Nephron progenitor cell (in vitro differentiated cells): ENCODE measurements around the gene CNTNAP2.

Source experiments
- DNase-seq: peaks from one replicate; pipeline ENCODE4 v3.0.0; 2021
- H3K27ac Mint-ChIP-seq: 2 replicates; pipeline ENCODE4 v1.8.0; 2021; ENCODE audit warnings: mild to moderate bottlenecking, moderate library complexity, mixed read lengths
- H3K27me3 Mint-ChIP-seq: 2 replicates; pipeline ENCODE4 v1.8.0; 2021; ENCODE audit warnings: mild to moderate bottlenecking, low read depth, mixed read lengths; ENCODE audit not compliant: poor library complexity
- H3K36me3 Mint-ChIP-seq: 2 replicates; pipeline ENCODE4 v1.8.0; 2021; ENCODE audit warnings: low read depth, mixed read lengths
- H3K4me1 Mint-ChIP-seq: 2 replicates; pipeline ENCODE4 v1.8.0; 2021; ENCODE audit warnings: mixed read lengths
- H3K4me3 Mint-ChIP-seq: 2 replicates; pipeline ENCODE4 v1.8.0; 2021; ENCODE audit warnings: mild to moderate bottlenecking, moderate library complexity, mixed read lengths
- H3K9me3 Mint-ChIP-seq: 2 replicates; pipeline ENCODE4 v1.8.0; 2021; ENCODE audit warnings: mild to moderate bottlenecking, moderate library complexity, mixed read lengths
- TF ChIP-seq, protein P1 (sequence below): fragments of 200-600 bp; sonication (generic); IDR thresholded peaks from 2 replicates; pipeline ENCODE4 v1.5.0; 2021; ENCODE audit warnings: antibody characterized with exemption

Gene CNTNAP2

DNA sequence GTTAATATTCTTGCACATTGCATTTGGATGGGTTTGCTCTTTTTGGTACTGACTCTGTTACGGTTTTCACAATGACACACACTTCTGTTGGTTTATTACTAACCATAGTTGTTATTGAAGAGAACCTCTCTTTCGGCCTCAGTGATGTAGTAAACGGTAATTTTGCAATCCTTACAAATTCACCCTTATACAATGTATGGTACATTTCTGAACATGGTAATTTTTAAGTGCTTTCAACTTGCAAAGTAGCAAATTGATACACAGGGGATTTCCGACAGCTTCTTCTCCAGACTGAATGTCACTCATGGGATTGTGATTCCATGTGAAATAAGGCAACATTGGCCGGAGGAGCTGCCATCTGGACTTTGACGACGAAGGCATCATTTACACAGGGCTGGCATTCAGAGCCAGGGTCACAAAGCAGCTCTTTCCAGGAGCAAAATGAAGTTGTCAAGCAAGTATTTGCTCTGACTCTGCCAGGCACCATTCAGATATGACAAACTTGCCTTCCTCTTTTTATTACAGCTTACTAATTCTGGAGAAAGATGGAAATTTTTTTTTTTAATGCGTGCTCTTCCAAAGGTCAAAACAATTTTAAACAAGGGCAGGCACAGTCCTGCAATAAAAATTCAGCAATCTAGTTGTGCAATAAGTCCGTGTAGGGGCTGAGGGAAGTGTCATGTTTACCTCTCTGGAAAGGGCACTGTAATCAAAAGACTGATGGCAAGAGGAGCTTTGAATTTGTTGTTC, 1762.5 kb downstream of the CNTNAP2 start:
- peaks cover 21% of the 10 kb centered on the region for H3K4me1 Mint-ChIP-seq
- no peak overlapping the region for H3K4me3 Mint-ChIP-seq
- peaks cover 8% of the 10 kb centered on the region for H3K27me3 Mint-ChIP-seq
- TF ChIP-seq, protein P1, sequence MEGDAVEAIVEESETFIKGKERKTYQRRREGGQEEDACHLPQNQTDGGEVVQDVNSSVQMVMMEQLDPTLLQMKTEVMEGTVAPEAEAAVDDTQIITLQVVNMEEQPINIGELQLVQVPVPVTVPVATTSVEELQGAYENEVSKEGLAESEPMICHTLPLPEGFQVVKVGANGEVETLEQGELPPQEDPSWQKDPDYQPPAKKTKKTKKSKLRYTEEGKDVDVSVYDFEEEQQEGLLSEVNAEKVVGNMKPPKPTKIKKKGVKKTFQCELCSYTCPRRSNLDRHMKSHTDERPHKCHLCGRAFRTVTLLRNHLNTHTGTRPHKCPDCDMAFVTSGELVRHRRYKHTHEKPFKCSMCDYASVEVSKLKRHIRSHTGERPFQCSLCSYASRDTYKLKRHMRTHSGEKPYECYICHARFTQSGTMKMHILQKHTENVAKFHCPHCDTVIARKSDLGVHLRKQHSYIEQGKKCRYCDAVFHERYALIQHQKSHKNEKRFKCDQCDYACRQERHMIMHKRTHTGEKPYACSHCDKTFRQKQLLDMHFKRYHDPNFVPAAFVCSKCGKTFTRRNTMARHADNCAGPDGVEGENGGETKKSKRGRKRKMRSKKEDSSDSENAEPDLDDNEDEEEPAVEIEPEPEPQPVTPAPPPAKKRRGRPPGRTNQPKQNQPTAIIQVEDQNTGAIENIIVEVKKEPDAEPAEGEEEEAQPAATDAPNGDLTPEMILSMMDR: no peak
- DNase-seq: no peak
- H3K36me3 Mint-ChIP-seq: no peaks in the 10 kb centered on the region
- no peak overlapping the region for H3K27ac Mint-ChIP-seq
- peaks cover 7% of the 10 kb centered on the region for H3K9me3 Mint-ChIP-seq

DNA sequence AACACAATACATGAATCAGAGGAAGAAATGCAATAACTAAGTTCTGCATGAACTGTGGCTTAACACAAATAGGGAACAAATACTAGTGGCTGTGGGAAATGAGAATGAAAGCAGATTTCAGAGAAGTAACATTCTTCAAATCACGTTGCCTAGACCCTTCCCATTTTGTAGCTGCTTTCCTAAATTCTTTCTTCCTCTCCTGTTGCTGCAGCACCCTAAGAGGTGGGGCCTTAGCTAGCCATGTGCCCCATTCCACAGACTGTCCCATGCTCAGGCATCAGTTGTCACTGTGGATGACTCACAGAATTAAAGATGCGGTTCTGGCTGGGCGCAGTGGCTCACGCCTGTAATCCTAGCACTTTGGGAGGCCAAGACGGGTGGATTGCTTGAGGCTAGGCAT, 1769.3 kb downstream of the CNTNAP2 start:
- TF ChIP-seq, protein P1: no peak
- H3K27ac Mint-ChIP-seq: no peak overlapping the region
- no peak for DNase-seq
- no peak overlapping the region for H3K4me3 Mint-ChIP-seq
- no peaks in the 10 kb centered on the region for H3K36me3 Mint-ChIP-seq
- H3K9me3 Mint-ChIP-seq: no peaks in the 10 kb centered on the region
- H3K27me3 Mint-ChIP-seq: no peaks in the 10 kb centered on the region
- no peaks in the 10 kb centered on the region for H3K4me1 Mint-ChIP-seq

DNA sequence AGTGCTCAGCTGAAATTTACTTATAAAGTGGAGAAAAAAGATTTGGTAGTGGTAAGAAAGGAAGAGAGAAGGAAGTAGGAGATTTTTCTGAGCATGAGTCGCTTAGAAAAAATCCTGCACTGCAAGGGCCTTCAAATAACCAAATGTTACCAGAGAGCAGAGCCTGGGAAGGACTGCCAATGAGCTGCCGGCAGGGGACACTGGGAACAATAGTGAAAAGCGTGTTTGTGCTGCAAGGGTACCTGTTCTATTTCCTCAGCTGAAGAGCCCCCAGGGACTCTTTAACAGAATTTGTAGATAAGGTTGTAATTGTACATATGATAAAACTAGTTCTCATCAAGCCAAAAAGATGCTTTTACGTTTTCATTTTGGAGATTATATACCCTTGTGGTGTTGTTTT, 1777.7 kb downstream of the CNTNAP2 start:
- peaks cover 7% of the 10 kb centered on the region for H3K27me3 Mint-ChIP-seq
- H3K36me3 Mint-ChIP-seq: no peaks in the 10 kb centered on the region
- H3K4me1 Mint-ChIP-seq: peaks cover 5% of the 10 kb centered on the region
- no peak overlapping the region for H3K4me3 Mint-ChIP-seq
- no peaks in the 10 kb centered on the region for H3K9me3 Mint-ChIP-seq
- no peak for DNase-seq
- H3K27ac Mint-ChIP-seq: no peak overlapping the region
- TF ChIP-seq, protein P1: no peak

DNA sequence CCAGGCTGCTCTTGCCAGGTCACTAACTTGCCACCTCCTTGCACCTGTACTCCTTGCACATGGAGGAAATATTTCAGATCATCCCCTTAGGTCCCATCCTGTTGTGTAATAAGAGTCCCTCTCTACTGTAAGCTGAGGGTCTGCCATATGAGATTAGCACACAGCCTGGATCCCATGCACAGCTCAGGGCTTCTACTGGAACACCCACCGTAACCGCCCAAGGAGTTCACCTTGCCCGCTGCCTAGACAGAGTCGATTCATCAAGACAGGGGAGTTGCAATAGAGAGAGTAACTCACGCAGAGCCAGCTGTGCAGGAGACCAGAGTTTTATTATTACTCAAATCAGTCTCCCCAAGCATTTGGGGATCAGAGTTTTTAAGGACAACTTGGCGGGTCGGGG, 1779.5 kb downstream of the CNTNAP2 start:
- Mint-ChIP-seq H3K27ac (no peak overlapping the region), H3K4me1 (peaks cover 5% of the 10 kb centered on the region), H3K27me3 (peaks cover 7% of the 10 kb centered on the region), H3K4me3 (no peak overlapping the region), H3K9me3 (no peaks in the 10 kb centered on the region), H3K36me3 (no peaks in the 10 kb centered on the region)
- DNase-seq: no peak
- TF ChIP-seq, protein P1: no peak

DNA sequence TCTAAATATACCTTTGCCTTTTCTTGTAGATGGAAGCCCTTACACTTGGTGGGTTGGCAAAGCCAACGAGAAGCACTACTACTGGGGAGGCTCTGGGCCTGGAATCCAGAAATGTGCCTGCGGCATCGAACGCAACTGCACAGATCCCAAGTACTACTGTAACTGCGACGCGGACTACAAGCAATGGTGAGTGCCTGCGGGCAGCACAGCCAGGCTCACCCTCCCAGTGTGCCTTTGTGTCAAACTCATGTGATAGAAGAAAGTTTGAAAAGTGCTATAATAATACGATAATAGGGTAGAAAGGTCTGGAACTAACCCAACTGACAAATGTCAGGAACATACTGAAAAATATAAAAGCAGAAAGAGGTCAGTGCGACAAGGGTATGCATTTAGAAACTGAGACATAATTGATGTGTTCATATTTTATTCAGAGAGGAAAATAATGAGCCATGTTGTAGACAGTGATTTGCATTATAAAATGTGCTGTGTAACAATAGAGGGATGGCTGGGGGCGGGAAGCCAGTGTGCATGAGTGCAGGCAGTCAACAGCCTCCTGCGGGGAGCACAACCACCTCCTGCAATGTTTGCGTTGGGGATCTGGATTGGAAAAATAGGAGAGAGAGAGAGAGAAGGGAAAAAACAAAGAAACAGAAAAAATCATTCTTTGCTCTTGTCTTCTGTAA, 1787.1 kb downstream of the CNTNAP2 start:
- Mint-ChIP-seq H3K27me3 (peaks cover 3% of the 10 kb centered on the region), H3K36me3 (no peaks in the 10 kb centered on the region), H3K4me1 (peaks cover 6% of the 10 kb centered on the region), H3K4me3 (no peak overlapping the region), H3K9me3 (peaks cover 7% of the 10 kb centered on the region), H3K27ac (peak overlapping the region; percentile 24)
- DNase-seq: no peak
- TF ChIP-seq, protein P1: no peak

DNA sequence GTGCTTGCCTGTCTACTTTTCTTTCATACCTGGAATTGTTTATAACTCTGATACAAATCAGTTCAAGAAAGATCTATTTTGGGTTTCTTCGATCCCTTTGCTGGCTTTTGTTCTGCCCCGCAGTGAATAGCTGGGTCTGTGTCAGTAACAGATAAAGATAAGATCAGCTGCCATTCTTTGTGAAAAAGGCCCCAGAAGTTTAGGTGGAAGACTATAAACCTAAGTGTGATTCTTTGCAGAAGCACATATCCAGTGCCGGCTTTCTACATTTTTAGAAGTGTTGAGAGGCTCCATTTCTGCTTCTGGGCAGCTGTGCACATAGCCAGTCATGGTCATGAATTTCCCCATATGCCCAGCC, 1787.6 kb downstream of the CNTNAP2 start:
- Mint-ChIP-seq H3K4me1 (peaks cover 6% of the 10 kb centered on the region), H3K27me3 (peaks cover 3% of the 10 kb centered on the region), H3K9me3 (peaks cover 7% of the 10 kb centered on the region), H3K36me3 (no peaks in the 10 kb centered on the region), H3K4me3 (no peak overlapping the region), H3K27ac (no peak overlapping the region)
- TF ChIP-seq, protein P1: no peak
- no peak for DNase-seq
